GM21529 (cell line): ENCODE results near the gene GGPS1.
"Not testable (repeated sequence)": the region's sequence is repeated elsewhere in the genome, so short reads cannot be mapped to it uniquely, and the experiment has no call there.

ENCODE experiments used
- ATAC-seq: cut with Tn5 transposase; IDR thresholded peaks from one replicate; pipeline ENCODE4 v1.9.1; 2021; ENCODE audit not compliant: unreplicated experiment

GGPS1 gene

DNA sequence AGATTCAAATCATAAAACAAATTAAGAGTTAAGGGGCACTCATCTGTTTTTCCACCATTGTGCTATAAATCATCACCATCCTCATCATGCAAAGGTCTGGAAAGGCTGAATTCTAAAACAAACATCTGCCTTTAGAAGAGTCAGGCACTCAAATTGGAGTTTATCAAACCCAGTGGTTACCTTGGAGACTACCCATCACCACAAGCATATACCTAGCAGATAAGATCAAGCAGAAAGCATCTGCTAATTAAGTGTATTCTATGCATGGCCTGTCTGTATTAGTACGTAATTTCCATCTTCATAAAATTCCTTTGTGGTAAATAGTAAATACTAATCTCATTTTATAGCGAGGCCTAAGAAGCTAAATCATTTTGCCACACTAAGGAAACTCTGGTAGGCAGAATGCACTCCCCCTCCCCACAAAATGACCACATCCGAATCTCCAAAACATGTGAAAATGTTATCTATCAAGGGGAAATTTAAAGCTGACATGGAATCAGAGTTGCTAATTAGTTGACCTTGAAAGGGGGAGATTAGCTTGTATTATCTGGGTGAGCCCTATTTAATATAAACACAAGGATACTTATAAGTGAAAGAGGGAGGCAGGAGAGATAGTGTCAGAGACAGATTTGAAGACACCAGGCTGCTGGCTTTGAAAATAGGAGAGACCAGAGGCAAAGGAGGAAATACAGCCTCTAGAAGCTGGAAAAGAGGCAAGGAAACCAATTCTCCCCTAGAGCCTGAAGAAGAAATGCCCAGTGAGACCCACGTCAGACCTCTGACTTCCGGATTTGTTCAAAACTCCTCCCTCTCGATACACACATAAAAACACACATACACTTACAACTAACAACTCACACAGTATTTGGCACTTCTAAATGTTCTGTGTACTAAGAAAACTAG, 23.6 kb upstream of the GGPS1 start:
- ATAC-seq = no peak

DNA sequence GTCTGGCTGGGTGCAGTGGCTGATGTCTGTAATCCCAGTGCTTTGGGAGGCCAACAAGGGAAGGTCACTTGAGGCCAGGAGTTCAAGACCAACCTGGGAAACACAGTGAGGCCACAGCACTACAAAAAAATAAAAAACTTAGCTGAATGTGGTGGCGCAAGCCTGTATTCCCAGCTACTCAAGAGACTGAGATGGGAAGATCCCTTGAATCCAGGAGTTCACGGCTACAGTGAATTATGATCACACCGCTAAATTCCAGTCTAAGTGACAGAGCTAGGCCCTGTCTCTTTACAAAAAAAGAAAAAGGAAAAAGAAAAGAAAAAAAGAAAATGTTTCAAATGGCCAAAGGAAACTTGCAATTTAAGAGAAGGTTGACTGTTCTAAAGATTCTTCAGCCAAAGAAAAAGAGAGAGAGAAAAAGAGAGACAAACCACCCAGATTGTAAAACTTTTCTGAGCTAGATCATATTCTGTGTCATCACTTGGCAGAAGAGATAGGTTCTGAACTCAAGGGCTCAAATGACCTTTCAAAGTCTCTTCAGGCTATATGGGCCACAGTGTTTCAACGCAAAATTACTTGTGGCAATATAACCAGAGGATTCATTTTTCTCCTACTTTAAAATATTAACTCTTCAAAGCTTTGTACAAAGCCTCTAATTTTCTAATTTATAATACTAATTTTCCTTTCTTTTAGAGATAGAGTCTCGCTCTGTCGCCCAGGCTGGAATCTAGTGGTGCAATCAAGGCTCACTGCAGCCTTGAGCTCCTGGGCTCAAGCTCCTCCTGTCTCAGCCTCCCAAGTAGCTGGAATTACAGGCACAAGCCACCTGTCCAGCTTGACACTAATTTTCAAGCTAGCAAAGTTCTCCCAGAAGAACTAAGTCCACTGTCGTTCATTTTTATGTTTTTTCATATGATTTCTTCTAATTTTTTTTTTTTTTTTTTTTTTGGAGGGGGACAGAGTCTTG, 20.9 kb upstream of the GGPS1 start:
- no peak for ATAC-seq

DNA sequence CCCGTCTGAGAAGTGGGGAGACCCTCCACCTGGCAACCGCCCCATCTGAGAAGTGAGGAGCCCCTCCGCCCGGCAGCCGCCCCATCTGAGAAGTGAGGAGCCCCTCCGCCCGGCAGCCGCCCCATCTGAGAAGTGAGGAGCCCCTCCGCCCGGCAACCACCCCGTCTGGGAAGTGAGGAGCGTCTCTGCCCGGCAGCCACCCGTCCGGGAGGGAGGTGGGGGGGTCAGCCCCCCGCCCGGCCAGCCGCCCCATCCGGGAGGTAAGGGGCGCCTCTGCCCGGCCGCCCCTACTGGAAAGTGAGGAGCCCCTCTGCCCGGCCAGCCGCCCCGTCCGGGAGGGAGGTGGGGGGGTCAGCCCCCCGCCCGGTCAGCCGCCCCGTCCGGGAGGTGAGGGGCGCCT, 19.2 kb upstream of the GGPS1 start:
- ATAC-seq = not testable (repeated sequence)

DNA sequence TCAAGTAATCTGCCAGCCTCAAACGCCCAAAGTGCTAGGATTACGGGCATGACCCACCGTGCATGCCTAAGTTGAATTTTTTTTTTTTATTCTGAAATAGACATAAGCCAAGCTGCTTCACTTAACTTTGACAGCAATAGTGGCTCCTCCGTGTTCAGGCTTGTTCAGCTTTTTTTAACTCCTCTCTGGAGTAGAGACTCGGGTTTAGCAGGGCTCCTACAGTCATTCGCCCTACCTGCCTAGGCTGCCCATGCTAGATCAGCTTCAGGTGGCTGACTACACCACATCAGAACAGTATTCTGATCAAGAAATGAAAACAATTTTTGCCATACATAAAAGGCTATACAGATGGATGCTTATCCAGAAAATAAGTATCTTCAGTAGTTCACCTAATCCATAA, 15.1 kb upstream of the GGPS1 start:
- no peak for ATAC-seq

DNA sequence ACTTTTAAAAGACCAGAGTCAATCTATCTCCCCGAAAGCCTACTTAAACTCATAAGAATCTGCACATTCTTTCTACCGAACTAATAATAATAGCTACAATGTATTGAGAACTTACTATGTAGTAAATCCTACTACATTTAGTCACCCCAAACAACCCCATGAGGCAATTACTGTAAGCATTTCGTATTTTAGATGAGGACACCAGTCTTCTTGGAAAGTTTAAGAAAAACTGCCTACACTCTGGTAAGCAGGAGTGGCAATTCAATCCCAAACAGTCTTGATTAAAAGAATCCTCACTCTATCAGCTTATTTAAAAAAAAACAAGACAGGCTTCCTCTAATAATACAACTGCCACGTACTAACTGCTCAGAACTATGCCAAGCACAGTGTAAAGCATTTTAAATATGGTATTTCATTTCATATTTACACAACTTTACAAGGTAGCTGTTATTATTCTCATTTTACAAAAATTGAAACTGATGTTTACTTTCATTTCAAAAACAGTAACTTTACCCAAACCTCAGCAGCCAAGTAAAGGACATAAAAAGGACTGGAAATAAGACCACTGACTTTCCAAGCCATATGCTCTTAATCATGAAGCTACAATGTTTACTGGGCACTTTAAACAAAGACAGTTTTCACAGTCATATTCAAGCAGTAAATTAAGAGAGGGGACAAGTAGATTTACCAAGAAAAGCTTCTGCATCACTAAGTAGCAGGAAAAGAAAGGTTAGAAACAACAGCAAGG, 14.3 kb upstream of the GGPS1 start:
- no peak for ATAC-seq

DNA sequence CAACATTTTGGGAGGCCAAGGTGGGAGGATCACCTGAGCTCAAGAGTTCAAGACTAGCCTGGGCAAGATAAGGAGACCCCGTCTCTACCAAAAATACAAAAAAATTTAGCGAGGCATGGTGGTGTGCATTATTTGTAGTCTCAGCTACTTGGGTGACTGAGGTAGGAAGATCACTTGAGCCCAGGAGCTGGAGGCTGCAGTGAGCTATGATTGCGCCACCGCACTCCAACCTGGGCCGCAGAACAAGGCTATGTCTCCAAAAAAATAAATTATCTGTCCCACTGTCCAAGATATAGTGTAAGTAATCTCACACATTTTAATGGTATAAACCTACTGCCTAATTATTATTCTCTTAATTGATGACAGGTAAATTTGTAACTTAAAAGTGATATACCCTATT, 13.2 kb upstream of the GGPS1 start:
- ATAC-seq = no peak

DNA sequence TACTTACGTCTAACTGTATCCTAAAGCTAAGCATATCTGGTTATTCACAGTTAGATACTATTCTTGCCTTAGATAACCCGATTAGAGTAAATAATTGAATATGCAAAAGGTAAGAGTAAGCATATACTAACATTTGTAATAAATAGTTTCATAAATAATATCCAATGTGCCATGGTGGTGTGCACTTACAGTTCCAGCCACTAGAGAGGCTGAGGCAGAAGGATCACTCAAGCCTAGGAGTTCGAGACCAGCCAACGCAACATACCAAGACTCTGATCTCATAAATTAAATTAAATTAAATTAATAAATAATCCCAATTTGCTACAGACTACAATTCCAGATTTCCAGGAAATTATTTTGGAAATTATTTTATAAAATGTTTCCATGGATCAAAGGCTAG, 12.6 kb upstream of the GGPS1 start:
- ATAC-seq = no peak

DNA sequence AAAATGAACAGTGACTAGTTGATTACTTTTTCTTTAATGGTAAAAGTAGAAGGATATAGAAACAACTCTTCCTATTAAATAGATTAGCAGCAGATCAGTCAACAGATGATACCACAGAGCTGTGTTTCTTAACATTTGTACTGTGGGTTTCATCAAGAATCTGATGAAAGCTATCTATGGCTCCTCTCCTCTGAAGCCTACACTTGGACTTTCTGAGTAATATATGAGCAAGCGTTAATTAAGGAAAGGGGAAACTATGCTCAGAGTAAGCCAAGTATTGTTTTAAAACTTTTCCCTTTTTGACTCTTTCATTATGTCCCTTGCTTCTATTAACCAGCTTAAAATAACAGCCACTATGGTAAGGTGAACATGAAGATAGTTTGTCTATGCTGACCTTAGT, 11.2 kb upstream of the GGPS1 start:
- no peak for ATAC-seq

DNA sequence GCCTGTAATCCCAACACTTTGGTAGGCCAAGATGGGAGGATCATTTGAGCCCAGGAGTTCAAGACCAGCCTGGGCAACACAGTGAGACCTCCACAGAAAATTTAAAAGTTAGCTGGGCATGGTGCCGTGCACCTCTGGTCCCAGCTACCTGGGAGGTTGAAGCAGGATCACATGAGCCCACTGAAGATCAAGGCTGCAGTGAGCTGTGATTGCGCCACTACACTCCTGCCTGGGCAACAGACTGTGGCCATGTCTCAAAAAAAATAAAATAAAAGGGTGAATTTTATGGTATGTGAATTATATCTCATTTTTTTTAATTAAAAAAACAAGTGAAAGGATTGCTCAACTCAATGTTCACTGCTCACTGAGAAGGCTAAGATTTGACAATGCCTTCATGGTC, 9.1 kb upstream of the GGPS1 start:
- ATAC-seq = no peak

DNA sequence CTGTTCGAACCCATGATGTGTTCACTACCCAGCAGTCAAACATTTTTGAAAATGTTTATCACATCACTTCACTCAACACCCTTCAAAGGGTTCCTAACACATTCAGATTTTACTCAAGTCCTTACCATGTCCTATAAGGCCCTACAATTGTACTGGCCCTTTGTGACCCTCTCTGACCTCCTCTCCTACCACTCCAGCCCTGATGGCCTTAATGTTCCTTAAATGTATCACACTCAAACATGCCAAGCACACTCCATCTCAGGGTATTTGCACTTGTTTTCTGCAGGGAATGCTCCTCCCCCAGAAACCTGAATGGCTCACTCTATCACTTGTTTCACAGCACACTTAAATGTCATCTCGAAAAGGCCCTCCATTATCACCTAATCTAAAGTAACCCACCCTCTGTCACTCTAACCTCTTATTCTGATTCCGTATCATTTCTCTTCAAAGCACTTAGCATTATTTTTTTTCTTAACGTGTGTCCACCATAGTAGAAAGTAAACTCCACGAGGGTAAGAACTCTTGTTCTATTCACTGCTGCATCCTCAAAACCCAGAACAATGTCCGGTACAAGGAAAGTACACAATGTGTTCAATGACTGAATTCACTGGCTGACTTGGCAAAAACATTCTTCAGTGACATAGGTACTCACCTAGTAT, 7.7 kb upstream of the GGPS1 start:
- no peak for ATAC-seq

DNA sequence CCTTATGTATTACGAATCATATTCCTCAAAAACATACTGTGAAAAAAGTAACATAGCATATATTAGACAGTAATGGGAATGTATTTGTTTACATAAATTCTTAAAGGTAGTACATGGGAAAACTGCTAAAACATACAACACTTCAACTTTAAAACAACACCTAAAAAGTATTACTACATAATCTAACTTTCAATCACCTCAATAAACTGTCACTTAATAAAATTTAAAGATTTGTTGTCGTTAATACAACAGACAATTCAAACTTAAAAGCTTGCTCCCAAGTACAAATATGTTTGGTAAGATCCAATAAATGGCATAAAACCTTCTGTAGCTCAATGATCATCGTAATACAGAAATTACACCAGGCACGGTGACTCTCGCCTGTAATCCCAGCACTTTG, 4.1 kb upstream of the GGPS1 start:
- ATAC-seq = no peak

DNA sequence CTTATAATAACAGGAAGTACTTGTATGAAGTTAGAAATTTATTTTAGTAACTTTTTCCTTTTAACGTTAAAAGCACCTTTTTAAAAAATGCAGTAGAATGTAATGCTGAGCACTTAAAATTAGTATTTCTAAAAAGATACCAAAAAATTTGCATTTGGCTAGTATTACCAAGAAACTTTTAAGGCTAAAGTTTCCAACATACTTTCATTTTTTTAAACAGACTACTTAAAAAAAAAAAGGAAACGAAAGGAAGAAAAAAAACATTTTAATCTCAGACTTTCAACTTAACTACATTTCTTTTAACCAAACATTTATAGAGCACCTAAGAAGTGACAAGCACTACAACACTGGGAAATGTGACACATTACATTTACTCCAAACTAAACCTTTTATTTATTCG, 3.2 kb upstream of the GGPS1 start:
- ATAC-seq = no peak

DNA sequence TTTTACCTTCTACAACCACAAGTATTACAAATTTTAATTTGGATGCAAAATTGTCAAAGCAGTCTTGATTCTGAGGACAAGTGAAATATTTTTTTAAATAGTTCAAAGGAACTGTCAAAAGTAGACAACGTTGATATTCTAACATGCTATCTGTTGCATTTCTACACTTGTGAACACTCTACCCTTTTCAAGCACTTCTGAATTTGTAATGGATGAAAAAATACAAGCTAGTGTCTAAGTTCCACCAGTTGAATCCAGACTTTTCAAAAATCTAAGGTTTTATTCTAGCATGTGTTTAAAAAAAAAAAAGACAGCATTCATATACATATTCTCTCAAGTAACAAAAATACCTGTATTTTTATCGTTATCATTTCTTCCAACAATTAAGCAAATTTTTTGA, 2.5 kb upstream of the GGPS1 start:
- ATAC-seq = no peak

DNA sequence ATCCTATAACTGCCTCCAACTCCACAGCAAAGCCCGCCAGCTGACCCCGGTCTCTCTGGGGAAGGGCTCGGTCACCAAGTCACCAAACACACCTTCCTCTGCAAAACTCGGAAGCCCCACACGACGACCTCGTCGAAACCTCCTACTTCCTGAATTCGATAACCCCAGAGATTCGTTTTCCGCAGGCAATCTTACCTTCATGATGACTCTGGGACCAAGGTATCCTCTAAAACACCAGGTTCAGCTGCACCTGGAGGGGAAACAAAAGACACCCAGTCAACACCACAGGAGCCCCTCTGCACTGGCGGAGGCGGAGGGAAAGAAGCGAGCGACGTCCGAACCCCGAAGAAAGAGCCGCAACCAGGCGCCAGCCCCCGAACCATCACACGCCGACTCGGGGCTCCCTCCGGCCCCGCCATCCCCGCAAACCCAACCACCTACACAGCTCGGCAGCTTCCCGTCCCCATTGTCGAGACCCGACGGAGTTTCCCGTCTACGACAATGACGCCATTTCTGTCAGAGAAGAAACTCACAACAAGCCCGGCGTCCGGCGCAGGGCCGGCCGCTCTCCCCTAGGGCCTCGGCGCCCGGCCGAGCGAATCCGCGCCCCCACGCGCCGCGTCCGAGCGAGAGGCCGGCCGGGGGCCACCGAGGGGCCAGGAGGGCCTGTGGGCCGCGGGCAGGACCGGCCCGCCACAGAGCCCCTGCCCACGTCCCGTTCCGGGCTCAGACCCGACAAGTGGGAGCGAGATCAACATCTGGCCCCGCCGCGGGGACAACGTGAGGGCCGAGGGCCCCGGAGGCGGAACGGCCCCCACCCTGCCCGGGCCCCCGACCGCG, 1.4 kb upstream of the GGPS1 start:
- ATAC-seq = peak; percentile 19

DNA sequence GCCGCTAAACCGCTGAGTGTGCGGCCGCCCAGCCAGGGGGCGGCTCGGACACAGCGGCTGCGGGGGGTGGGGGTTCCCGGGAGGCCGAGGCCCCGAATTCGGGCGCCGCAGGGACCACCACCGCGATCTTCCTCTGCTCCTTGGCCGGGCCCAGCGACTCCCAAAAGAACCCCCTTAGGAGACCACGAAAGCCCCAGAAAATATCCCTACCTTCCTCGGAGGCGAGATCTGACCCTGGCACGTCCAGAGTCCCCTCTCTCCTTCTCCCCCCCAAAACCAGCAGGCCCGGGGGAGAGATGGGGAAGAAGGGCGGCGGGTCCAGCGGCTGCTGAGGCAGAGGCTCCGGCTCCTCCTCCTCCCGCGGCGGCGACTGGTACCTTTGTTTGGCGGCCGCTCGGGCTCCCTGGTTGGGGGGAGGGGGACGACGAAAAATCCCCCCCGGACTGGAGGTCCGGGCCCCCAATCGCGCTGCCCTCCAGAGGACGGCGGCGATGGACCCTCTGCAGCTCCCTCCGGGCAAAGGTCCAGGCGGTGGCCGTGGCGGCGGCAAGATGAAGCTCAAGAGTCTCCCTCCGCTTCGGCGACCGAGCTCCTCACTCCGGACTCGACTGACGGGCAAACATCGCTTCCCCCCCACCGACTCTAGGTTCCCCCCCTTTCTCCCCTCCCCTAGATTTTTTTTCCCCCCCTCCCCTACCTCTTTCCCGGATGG, 655 bp upstream of the GGPS1 start, which contains the start of gene ARID4B:
ARID4B (minus strand) TSS at position 621 of the 712 bp plus-strand sequence. CDS start 1,260 bp downstream, outside the sequence.
- ATAC-seq = peak; percentile 1

DNA sequence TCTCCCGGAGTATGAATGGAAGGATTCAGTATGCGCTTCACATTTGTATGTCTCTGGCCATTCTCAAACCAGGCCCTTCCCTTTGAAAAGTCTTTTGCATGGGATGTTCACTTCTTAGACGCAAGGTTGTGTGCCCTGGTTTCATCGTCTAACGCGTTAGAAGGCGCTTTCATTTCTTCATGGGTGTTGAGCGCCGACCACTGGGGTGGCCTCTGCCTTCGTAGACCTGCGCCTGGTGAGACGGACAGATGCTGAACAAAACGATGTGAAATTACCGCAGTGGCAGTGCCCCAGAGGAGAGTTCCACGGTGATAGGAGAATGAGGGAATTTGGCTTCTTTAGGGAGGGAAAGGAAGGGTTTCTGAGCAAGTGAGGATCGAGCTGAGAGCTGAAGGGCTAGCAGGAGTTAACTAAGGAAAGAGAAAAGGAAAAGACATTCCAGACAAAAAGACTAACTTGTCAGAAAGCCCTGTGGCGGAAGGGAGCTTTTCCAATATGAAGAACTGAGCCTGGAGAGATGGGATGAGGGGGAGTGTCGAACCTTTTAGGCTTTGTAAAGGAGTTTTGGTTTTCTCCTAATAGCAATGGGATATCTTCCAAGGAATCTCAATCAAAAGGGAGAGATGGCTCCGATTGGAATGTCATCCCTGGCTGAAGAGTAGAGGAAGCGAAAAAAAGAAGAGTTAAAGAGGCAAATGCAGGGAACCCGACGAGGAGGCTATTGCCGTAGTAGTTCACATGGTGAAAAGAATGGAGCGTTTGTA, 951 bp downstream of the GGPS1 start:
- peak; percentile 20 for ATAC-seq

DNA sequence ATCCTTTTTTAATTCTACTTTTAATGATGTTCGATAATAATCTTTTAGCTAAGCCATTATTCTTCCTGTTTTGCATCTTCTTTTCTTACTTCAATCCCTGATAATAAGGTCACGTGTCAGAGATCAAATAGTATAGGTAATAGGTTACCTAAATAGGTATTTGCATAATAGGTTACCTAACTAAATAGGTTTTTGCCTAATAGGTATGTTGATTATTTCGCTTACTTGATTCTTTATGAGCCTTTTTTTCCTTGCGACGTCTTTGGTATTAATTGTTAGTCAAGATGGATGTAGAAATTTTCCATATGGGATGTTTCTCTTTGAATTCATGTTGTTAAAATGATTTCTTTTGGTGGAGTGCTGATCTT, 2.5 kb downstream of the GGPS1 start:
- ATAC-seq = no peak

DNA sequence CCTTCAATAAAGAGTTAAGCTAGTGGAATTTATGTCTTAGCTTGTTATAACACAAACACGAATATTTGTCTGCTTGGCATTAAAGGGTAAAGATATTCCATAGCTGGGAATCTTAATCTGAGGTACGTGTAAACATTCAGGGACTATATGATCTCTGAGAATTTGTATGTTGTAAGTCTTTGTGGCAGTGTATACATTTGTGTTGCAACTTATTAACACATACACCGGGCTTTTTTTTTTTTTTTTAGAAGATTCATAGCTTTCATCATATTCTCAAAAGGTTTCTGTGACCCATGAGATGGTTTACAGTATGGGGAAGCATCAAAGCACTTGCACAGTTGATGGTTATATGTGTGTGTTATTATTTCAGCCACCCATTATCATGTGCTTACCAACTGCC, 3.0 kb downstream of the GGPS1 start:
- no peak for ATAC-seq
